Testis (tissue), 3 donors: ENCODE data around the gene KHDC1. TPM values are rescaled to one million over a fixed set of nuclear protein-coding genes. Genes with fewer than 3 reads are reported as not detected.
"Not testable (repeated sequence)": the region's sequence is repeated elsewhere in the genome, so short reads cannot be mapped to it uniquely, and the experiment has no call there.

Experiments used
- DNase-seq: peaks from one replicate; pipeline ENCODE4 v3.0.0-alpha.2; 2019
- H3K27ac ChIP-seq, 2 donors: fragments of 200-600 bp; sonication (generic); one replicate each; pipeline ENCODE4 v1.5.1; 2019
- H3K27me3 ChIP-seq: fragments of 200-600 bp; sonication (generic); one replicate; pipeline ENCODE4 v1.5.1; 2019
- H3K36me3 ChIP-seq: fragments of 200-600 bp; sonication (generic); one replicate; pipeline ENCODE4 v1.5.1; 2017; ENCODE audit warnings: low read depth; ENCODE audit errors: missing control alignments
- H3K4me1 ChIP-seq: fragments of 200-600 bp; sonication (generic); one replicate; pipeline ENCODE4 v1.5.1; 2019
- H3K4me3 ChIP-seq, 2 donors: fragments of 200-600 bp; sonication (generic); one replicate each; pipeline ENCODE4 v1.5.1; 2017 to 2019
- H3K9me3 ChIP-seq: fragments of 200-600 bp; sonication (generic); one replicate; pipeline ENCODE4 v1.5.1; 2017
- CTCF ChIP-seq, 3 experiments: fragments of 450-650 bp in 2 of 3; fragments of 200-600 bp in 1 of 3; sonication (generic) in 1 of 3; IDR thresholded peaks; one replicate each; pipeline ENCODE4 v1.5.1; 2016 to 2019; ENCODE audit warnings: antibody characterized with exemption in 3 of 3, mild to moderate bottlenecking in 2 of 3, moderate library complexity in 1 of 3
- POLR2A ChIP-seq: fragments of 450-650 bp; IDR thresholded peaks from one replicate; pipeline ENCODE4 v1.6.1; 2017; ENCODE audit warnings: antibody characterized with exemption, mild to moderate bottlenecking, moderate library complexity
- WGBS, 2 donors: methylation state at CpG; one replicate each; pipeline ENCODE4 v1.1.5; 2018; 5-methylcytosine and 5-hydroxymethylcytosine counted together
- intact Hi-C: fragments of 100-400 bp; cut with DNase I; formaldehyde crosslinking; loops from one replicate; pipeline ENCODE4 v1.15.1; 2023; ENCODE audit warnings: low total_unique reads
- polyA plus RNA-seq: library from polyadenylated mRNA; stranded (reverse); fragments of 350-450 nt; fragmentation: Illumina TruSeq; extraction: RNeasy Lipid Tissue Mini Kit (QIAGEN cat#74804); gene quantifications from one replicate; pipeline ENCODE4 v1.2.3, GENCODE V29; 2014; ENCODE audit warnings: low read depth, low replicate concordance; ENCODE audit not compliant: insufficient read depth
- total RNA-seq, 2 donors: library from RNA; depleted of rRNA; stranded (reverse); fragments of >200 nt; gene quantifications; one replicate each; pipeline ENCODE4 v1.2.3, GENCODE V29; 2016

KHDC1 gene
- total and polyA plus RNA-seq, 3 donors from 2014 or later, result 4.8 to 8.5 (median 6.6) TPM

GRCh38 chr6:73234733-73235132 lies 28.3 kb downstream of the KHDC1 start:
- intact Hi-C loops, result no loop called here

DNA sequence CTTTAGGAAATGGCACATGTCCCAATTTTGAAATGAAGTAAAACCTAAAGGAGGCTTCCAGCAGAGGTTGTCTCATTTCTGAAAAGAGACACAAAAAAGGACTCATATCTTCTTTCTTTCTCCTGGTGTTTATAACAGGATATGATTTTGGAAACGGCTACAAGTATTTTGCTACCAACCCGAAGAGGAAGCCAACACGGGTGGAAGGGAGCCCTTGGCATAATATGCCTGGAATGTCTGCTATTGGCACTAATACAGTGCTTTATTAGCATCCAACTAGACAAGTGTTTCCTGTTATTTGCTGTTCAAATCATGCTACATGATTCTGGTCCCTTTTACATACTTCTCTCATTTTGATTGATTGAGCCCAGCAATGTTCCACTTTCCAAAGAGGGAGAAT lies 29.0 kb downstream of the KHDC1 start:
- H3K36me3 ChIP-seq, intact Hi-C loops, DNase-seq, H3K27me3 ChIP-seq, H3K4me1 ChIP-seq, H3K27ac ChIP-seq, H3K4me3 ChIP-seq, H3K9me3 ChIP-seq: not testable (repeated sequence)
- 43 to 44% methylated on average over 3 of the region's 3 CpGs for WGBS, 2 donors

More at GRCh38 chr6:73234733-73235132, 28.3 kb downstream of the KHDC1 start:
- TF ChIP-seq POLR2A (no peak), CTCF (IDR thresholded peaks at IDR 0.05) (no peak)
- no peak for DNase-seq
- Histone ChIP-seq H3K9me3 (no peaks in the 10 kb centered on the region), H3K4me3 (no peak overlapping the region), H3K27ac (no peak overlapping the region), H3K36me3 (no peaks in the 10 kb centered on the region), H3K27me3 (no peaks in the 10 kb centered on the region), H3K4me1 (no peaks in the 10 kb centered on the region)
- 86 to 100% methylated on average over 1 of the region's 1 CpG for WGBS, 2 donors

DNA sequence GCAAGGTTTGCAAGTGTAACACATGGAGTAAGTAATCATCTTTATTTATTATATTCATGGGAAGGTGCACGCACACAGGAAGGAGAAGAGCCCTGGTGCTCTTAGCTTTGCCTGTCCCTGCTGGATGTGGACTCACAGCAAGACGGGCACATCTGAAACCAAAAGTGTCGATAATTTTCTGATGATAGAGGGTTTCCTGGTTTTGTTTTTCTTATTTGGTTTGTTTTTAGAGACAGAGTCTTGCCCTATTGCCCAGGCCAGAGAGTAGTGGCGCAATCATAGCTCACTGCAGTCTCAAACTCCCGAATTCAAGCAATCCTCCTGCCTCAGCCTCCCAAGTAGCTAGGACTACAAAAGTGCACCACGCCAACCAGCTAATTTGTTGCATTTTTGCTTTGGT lies 29.9 kb downstream of the KHDC1 start:
- Histone ChIP-seq H3K4me1 (no peaks in the 10 kb centered on the region), H3K9me3 (no peaks in the 10 kb centered on the region), H3K36me3 (no peaks in the 10 kb centered on the region), H3K4me3 (no peak overlapping the region), H3K27ac (no peak overlapping the region), H3K27me3 (no peaks in the 10 kb centered on the region)
- no peak for DNase-seq
- intact Hi-C loops, result no loop called here
- TF ChIP-seq POLR2A (no peak), CTCF (IDR thresholded peaks at IDR 0.05) (no peak)
- 89 to 97% methylated on average over 6 of the region's 6 CpGs for WGBS, 2 donors

DNA sequence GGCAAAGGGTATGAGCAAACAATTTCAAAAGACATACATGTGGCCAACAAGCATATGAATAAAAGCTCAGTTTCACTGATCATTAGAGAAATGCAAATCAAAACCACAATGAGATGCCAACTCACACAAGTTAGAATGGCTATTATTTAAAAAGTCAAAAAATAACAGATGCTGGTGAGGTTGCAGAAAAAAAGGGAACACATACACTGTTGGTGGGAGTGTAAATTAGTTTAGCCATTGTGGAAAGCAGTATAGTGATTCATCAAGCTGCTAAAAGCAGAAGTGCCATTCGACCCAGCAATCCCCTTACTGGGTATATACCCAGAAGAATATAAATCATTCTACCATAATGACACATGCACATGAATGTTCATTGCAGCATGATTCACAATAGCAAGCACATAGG lies 31.0 kb downstream of the KHDC1 start:
- no peak for TF ChIP-seq POLR2A
- TF ChIP-seq CTCF (IDR thresholded peaks at IDR 0.05), result no peak
- intact Hi-C loops, result no loop called here
- Histone ChIP-seq H3K36me3 (no peaks in the 10 kb centered on the region), H3K4me3 (no peak overlapping the region), H3K9me3 (no peaks in the 10 kb centered on the region), H3K27ac (no peak overlapping the region), H3K27me3 (no peaks in the 10 kb centered on the region), H3K4me1 (no peaks in the 10 kb centered on the region)
- DNase-seq, result no peak
- 68 to 73% methylated on average over 1 of the region's 1 CpG for WGBS, 2 donors

DNA sequence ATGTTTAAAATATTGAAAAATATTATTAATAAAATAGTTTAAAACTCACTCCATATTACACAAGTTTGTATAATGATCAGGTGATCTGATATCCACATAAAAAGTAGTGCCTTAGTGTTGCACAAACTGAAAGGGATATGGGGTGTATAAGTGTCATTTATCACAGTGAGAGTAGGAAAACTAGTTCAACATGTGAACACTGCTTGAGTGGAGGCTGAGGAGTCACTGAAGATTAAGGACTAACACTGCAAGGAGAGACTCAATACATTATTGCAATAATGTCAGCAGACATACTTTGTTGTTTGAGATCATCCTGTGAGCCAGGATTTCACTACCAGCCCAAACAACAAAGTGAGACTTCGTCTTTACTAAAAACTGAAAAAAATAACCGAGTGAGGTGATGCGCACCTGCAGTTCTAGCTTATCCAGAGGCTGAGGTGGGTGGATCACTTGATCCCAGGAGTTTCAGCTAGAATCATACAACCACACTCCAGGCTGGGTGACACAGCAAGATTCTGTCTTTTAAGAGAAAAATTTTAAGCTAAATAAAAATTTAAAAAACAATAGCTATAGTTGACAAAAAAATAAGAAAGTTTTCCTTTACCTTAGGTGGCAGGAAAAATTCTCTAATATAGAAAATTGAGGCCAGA lies 35.3 kb downstream of the KHDC1 start:
- TF ChIP-seq CTCF (IDR thresholded peaks at IDR 0.05) (no peak), POLR2A (no peak)
- Histone ChIP-seq H3K27me3 (no peaks in the 10 kb centered on the region), H3K27ac (no peak overlapping the region), H3K9me3 (no peaks in the 10 kb centered on the region), H3K4me3 (no peak overlapping the region), H3K4me1 (no peaks in the 10 kb centered on the region), H3K36me3 (no peaks in the 10 kb centered on the region)
- no peak for DNase-seq
- intact Hi-C loops, result no loop called here
- WGBS, 2 donors, result 91 to 96% methylated on average over 3 of the region's 3 CpGs
